Measurements from ENCODE around the gene RSKR. TPM values are rescaled to one million over a fixed set of nuclear protein-coding genes. Genes with fewer than 3 reads are reported as not detected.

RSKR gene
- total and polyA plus RNA-seq, 9 of the 15 experiments (the other 6 are each of a cell fraction or from before 2014, with no cell fraction given) = 1.4 to 42.3 (median 16.2) TPM

GRCh38 chr17:28599311-28600184, 14.4 kb downstream of the RSKR start (continued):
- TF ChIP-seq SMARCA4 (IDR thresholded peaks at IDR 0.05) = peak; percentile 40
- TF ChIP-seq TRIM28 (IDR thresholded peaks at IDR 0.05) = peak; percentile 20; the same call in 1 of the 2 replicates
- no peak for TF ChIP-seq ZNF830 (CRISPR knock-in tag; IDR thresholded peaks at IDR 0.05)
- TF ChIP-seq ETV6 (IDR thresholded peaks at IDR 0.05; ENCODE audit: borderline replicate concordance in 1 of 2, low read depth in 2 of 2, low read length in 1 of 2) = no peak
- TF ChIP-seq ETV6 (CRISPR knock-in tag; IDR thresholded peaks at IDR 0.05; ENCODE audit: borderline replicate concordance) = no peak
- TF ChIP-seq ZNF407 (IDR thresholded peaks at IDR 0.05; ENCODE audit: low read depth) = no peak
- TF ChIP-seq PATZ1 (CRISPR knock-in tag; IDR thresholded peaks at IDR 0.05; ENCODE audit: borderline replicate concordance) = no peak
- TF ChIP-seq CTCF (IDR thresholded peaks at IDR 0.05 in 2 of 3, conservative IDR thresholded peaks at IDR 0.05 in 1 of 3; ENCODE audit: insufficient read depth in 2 of 3, low read depth in 1 of 3, low read length in 3 of 3) = no peak
- TF ChIP-seq ZNF511 (CRISPR knock-in tag; IDR thresholded peaks at IDR 0.05) = no peak; the same call in 1 of the 2 replicates
- no peak for TF ChIP-seq RUNX1 (IDR thresholded peaks at IDR 0.05; ENCODE audit: low read depth)
- no peak for TF ChIP-seq KDM4B (IDR thresholded peaks at IDR 0.05; ENCODE audit: borderline replicate concordance in 2 of 2, low read depth in 1 of 2)
- peak; percentile 97 for TF ChIP-seq NFIC (IDR thresholded peaks at IDR 0.05)

All from K562 (cell line).